Suprapubic skin (tissue), 4 donors: Measurements from ENCODE around the gene ACSS1. TPM values are rescaled to one million over a fixed set of nuclear protein-coding genes. Genes with fewer than 3 reads are reported as not detected.

Experiments
- DNase-seq, 2 donors: peaks; one replicate each; pipeline ENCODE4 v3.0.0-alpha.2; 2019; ENCODE audit warnings: low spot score in 2 of 2
- H3K27ac ChIP-seq: fragments of 200-600 bp; sonication (generic); one replicate; pipeline ENCODE4 v1.5.1; 2019
- H3K27me3 ChIP-seq: fragments of 200-600 bp; sonication (generic); one replicate; pipeline ENCODE4 v1.5.1; 2019
- H3K36me3 ChIP-seq: fragments of 200-600 bp; sonication (generic); one replicate; pipeline ENCODE4 v1.5.1; 2019
- H3K4me1 ChIP-seq: fragments of 200-600 bp; sonication (generic); one replicate; pipeline ENCODE4 v1.5.1; 2019
- H3K4me3 ChIP-seq: fragments of 200-600 bp; sonication (generic); one replicate; pipeline ENCODE4 v1.5.1; 2019; ENCODE audit warnings: mild to moderate bottlenecking
- H3K9me3 ChIP-seq: fragments of 200-600 bp; sonication (generic); one replicate; pipeline ENCODE4 v1.5.1; 2019
- CTCF ChIP-seq, 2 donors: fragments of 200-600 bp in 1 of 2; fragments of 450-650 bp in 1 of 2; sonication (generic) in 1 of 2; IDR thresholded peaks; one replicate each; pipeline ENCODE4 v1.5.1; 2016 to 2019; ENCODE audit warnings: antibody characterized with exemption in 2 of 2, mild to moderate bottlenecking in 1 of 2, moderate library complexity in 1 of 2
- EP300 ChIP-seq: sonication (generic); formaldehyde crosslinking; IDR thresholded peaks from one replicate; pipeline ENCODE4 v1.6.1; 2017; ENCODE audit warnings: antibody characterized with exemption
- POLR2A ChIP-seq, 2 donors: fragments of 450-650 bp; IDR thresholded peaks; one replicate each; pipeline ENCODE4 v1.6.1; 2017; ENCODE audit warnings: antibody characterized with exemption in 2 of 2, mild to moderate bottlenecking in 2 of 2, moderate library complexity in 2 of 2
- POLR2AphosphoS5 ChIP-seq, 3 donors: sonication (generic); formaldehyde crosslinking; IDR thresholded peaks; one replicate each; pipeline ENCODE4 v1.6.1; 2017; ENCODE audit warnings: antibody characterized with exemption in 3 of 3
- WGBS: methylation state at CpG from one replicate; pipeline ENCODE4 v1.1.5; 2018; 5-methylcytosine and 5-hydroxymethylcytosine counted together
- total RNA-seq, 4 donors: library from RNA; depleted of rRNA; stranded (reverse); fragments of >200 nt; gene quantifications; one replicate each; pipeline ENCODE4 v1.1.0, GENCODE V29; 2016

ACSS1 gene
- total RNA-seq, 4 donors from 2014 or later = 29.0 to 80.0 (median 47.6) TPM

DNA sequence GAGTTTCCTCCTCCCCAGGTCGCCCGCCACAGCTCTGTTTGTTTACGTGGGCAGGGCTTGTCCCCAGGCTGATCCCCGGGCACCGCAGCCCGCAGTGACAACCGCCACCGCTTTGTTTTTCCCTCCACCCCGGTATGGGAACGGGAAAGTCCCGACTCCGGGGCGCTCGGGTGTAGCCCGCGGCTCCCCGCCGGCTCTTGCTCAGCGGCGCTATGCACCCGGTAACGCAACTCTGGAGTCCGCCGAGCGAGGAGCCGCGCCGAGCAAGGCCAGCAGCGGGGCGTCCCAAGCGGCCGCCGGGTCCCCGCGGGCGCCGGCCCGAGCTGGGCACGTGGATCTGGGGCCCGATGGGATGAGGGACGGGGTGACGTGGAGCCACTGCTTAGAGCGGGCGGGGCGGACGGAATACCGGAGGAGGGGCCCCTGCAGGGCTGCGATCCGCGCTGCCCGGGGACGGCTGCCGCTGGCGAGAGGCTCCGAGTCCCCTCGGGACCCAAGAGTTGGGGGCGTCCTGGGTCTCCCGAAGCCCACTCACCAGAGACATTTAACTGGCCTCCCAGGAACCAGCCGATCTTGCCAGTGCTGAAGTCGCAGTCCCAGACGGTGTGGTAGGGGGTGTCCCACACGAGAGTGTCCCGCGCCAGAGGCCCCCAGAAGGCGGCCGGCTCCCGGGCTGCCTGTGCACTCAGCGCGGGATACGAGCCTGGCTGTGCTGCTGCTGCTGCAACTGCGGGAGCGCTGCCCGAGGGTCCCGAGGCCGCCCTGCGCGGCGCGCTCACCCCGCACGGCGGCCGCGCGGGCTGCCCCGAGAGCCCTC lies 497 bp downstream of the ACSS1 start:
- Histone ChIP-seq H3K27ac (peak overlapping the region; percentile 92), H3K27me3 (no peaks in the 10 kb centered on the region), H3K36me3 (no peaks in the 10 kb centered on the region), H3K4me1 (peaks cover 67% of the 10 kb centered on the region), H3K9me3 (no peaks in the 10 kb centered on the region), H3K4me3 (peak overlapping the region; percentile 92)
- DNase-seq = peak; percentile 78 to 87
- TF ChIP-seq POLR2A (IDR thresholded peaks at IDR 0.05) (peak in 1 of 2 donors; percentile 9), EP300 (no peak), CTCF (IDR thresholded peaks at IDR 0.05) (no peak)
- WGBS = 0% methylated on average over 23 of the region's 86 CpGs

DNA sequence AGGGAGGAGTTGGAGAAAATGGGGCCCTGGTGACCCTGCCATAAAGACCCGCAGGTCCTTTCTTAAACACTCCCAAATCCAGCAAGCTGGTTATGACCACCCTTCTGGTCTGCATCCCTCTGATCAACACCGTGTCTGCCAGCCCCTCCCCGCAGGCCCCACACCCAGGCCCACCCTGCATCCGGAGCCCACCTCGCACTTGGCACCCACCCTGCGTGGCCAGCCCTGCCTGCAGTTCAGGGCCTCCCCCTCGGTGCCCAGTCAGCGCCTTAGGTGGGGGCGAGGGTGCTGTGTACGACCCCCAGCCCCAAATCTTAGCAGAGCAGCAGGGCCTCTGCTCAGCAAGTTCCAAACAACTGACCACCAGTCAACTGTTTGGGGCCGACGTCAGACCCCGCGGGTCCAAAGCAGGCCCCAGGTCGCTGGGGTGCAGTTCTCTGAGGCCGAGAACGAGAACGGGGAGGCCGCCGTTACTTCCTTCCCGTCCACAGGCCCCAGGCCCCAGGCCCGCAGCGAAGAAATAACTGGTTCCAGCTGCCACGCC lies 1.2 kb downstream of the ACSS1 start:
- Histone ChIP-seq H3K4me1 (peaks cover 74% of the 10 kb centered on the region), H3K4me3 (peak overlapping the region; percentile 92), H3K27me3 (no peaks in the 10 kb centered on the region), H3K36me3 (no peaks in the 10 kb centered on the region), H3K27ac (peak overlapping the region; percentile 92), H3K9me3 (no peaks in the 10 kb centered on the region)
- 17% methylated on average over 13 of the region's 24 CpGs for WGBS
- no peak for TF ChIP-seq CTCF (IDR thresholded peaks at IDR 0.05)
- no peak for TF ChIP-seq POLR2AphosphoS5 (IDR thresholded peaks at IDR 0.05)
- no peak for TF ChIP-seq POLR2A (IDR thresholded peaks at IDR 0.05)
- TF ChIP-seq EP300 = no peak
- DNase-seq = no peak

GRCh38 chr20:25055711-25056495 lies 2.0 kb downstream of the ACSS1 start:
- TF ChIP-seq POLR2AphosphoS5 (IDR thresholded peaks at IDR 0.05) (no peak), CTCF (IDR thresholded peaks at IDR 0.05) (no peak), EP300 (no peak), POLR2A (IDR thresholded peaks at IDR 0.05) (no peak)
- peak in 1 of 2 donors; percentile 50 for DNase-seq
- H3K4me1 ChIP-seq = peaks cover 83% of the 10 kb centered on the region

GRCh38 chr20:25054995-25055629 lies 2.8 kb downstream of the ACSS1 start:
- no peak for TF ChIP-seq POLR2A (IDR thresholded peaks at IDR 0.05)
- no peaks in the 10 kb centered on the region for H3K27me3 ChIP-seq
- no peaks in the 10 kb centered on the region for H3K9me3 ChIP-seq
- WGBS = 73% methylated on average over 10 of the region's 10 CpGs
- no peak overlapping the region for H3K27ac ChIP-seq
- H3K4me1 ChIP-seq = peaks cover 88% of the 10 kb centered on the region
- no peaks in the 10 kb centered on the region for H3K36me3 ChIP-seq
- DNase-seq = peak in 1 of 2 donors; percentile 66
- no peak overlapping the region for H3K4me3 ChIP-seq

More at GRCh38 chr20:25055711-25056495, 2.0 kb downstream of the ACSS1 start:
- 81% methylated on average over 8 of the region's 8 CpGs for WGBS
- no peaks in the 10 kb centered on the region for H3K9me3 ChIP-seq
- H3K36me3 ChIP-seq = no peaks in the 10 kb centered on the region
- peak overlapping the region; percentile 30 for H3K27ac ChIP-seq
- peak overlapping the region; percentile 92 for H3K4me3 ChIP-seq
- H3K27me3 ChIP-seq = no peaks in the 10 kb centered on the region

GRCh38 chr20:25054096-25054820 lies 3.7 kb downstream of the ACSS1 start:
- H3K4me3 ChIP-seq = no peak overlapping the region

More at GRCh38 chr20:25054096-25054820, 3.7 kb downstream of the ACSS1 start:
- Histone ChIP-seq H3K9me3 (no peaks in the 10 kb centered on the region), H3K27me3 (no peaks in the 10 kb centered on the region), H3K36me3 (no peaks in the 10 kb centered on the region), H3K27ac (peak overlapping the region; percentile 87), H3K4me1 (peaks cover 89% of the 10 kb centered on the region)
- TF ChIP-seq EP300 (no peak), POLR2AphosphoS5 (IDR thresholded peaks at IDR 0.05) (no peak), CTCF (IDR thresholded peaks at IDR 0.05) (no peak), POLR2A (IDR thresholded peaks at IDR 0.05) (no peak)
- 85% methylated on average over 2 of the region's 3 CpGs for WGBS
- no peak for DNase-seq
